ENCODE data around the gene PAX7. TPM values are rescaled to one million over a fixed set of nuclear protein-coding genes. Genes with fewer than 3 reads are reported as not detected.

The PAX7 gene
- total and polyA plus RNA-seq, 2 of the 4 experiments (the other 2 are of a cell fraction) = not detected

DNA sequence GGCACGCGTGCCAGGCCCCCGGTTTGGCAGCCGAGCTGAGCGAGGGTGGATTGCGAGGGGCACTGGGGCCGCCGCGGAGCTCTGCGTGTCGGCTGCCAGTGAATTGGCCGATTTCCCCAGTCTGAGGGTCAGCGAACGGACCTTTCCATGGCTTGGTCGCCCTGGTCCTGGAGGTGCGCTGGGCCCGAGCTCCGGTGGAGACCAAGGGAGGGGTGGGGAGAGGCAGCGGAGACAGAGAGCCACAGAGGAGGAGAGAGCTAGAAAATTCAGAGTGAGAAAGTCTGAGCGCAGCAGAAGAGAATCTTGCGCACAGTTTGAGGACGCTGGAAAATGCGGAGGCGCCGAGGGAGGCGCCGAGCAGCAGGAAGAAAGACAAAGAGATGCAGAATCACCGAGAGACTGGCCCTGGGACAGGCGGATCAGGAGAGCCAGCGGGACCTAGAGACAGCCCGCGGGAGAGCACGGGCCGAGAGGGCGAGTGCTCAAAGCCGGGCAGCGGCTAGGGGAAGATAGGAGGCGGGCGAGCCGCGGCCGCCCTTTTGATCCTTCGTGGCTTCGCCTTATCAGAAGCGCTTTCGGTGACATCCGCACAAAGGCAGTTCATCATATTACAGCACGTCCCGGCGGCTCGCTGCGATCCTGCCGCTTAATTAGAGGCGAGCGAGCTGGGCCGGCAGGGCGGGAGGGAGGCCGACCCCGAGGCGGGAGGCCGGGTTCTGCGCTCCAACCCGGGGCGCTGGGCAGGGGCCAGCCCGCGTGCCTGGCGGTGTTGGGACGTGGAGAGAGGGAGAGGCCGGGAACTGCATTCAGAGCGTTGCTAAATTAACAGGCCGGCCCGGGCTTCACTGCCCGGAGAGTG lies 12.7 kb downstream of the PAX7 start:
- Histone ChIP-seq H2AFZ (replicated peaks; ENCODE audit: low read length, poor library complexity) (no peak overlapping the region), H3K36me3 (ENCODE audit: control insufficient read depth, insufficient read depth, low read length) (no peaks in the 10 kb centered on the region), H3K56ac (ENCODE audit: extremely low read depth, insufficient read depth, low read length) (no peak overlapping the region), H4K8ac (ENCODE audit: low read depth in 2 of 2, low read length in 2 of 2) (no peak overlapping the region), H3K9me3 (ENCODE audit: control insufficient read depth, insufficient read depth, low read length) (no peaks in the 10 kb centered on the region), H3K9ac (ENCODE audit: low read depth, low read length) (no peak overlapping the region), H3K79me1 (ENCODE audit: low read depth in 1 of 2, low read length in 2 of 2) (no peaks in the 10 kb centered on the region), H4K91ac (ENCODE audit: insufficient read depth, low read depth, low read length) (no peak overlapping the region), H3K18ac (ENCODE audit: low read depth, low read length) (no peak overlapping the region), H2BK120ac (ENCODE audit: low read depth, low read length) (no peak overlapping the region), H3K14ac (replicated peaks; ENCODE audit: low read depth, low read length) (no peak overlapping the region), H2BK20ac (ENCODE audit: low read depth, low read length) (no peak overlapping the region), H3K23ac (ENCODE audit: low read depth, low read length) (no peak overlapping the region), H3K27me3 (ENCODE audit: control insufficient read depth, insufficient read depth, low read length) (peaks cover 88% of the 10 kb centered on the region), H4K20me1 (ENCODE audit: insufficient read depth, low read length) (no peaks in the 10 kb centered on the region), H3K4me2 (ENCODE audit: low read depth, low read length) (no peak overlapping the region), H2BK15ac (ENCODE audit: low read depth, low read length) (no peak overlapping the region), H4K5ac (ENCODE audit: low read depth, low read length) (no peak overlapping the region), H2AK5ac (ENCODE audit: low read depth, low read length) (no peak overlapping the region), H2AK9ac (replicated peaks; ENCODE audit: low read depth, low read length, poor library complexity) (no peak overlapping the region), H3K4me3 (ENCODE audit: insufficient read depth, low read depth, low read length) (no peak overlapping the region), H3K4ac (ENCODE audit: low read depth, low read length) (no peak overlapping the region), H2BK5ac (ENCODE audit: low read depth, low read length, poor library complexity, severe bottlenecking) (no peak overlapping the region), H3K27ac (ENCODE audit: insufficient read depth, low read length) (no peak overlapping the region), H3K4me1 (ENCODE audit: control insufficient read depth, insufficient read depth, low read length) (no peaks in the 10 kb centered on the region), H3K9me1 (ENCODE audit: insufficient read depth, low read length) (no peaks in the 10 kb centered on the region)
- in situ Hi-C loops (cut with MboI; ENCODE audit: low sequenced_read_pairs) (no loop called here), intact Hi-C loops (cut with micrococcal nuclease) (no loop called here), dilution Hi-C loops (cut with HindIII; ENCODE audit: low sequenced_read_pairs, unreplicated experiment) (no loop called here)
- ATAC-seq (ENCODE audit: low read depth) = 0 out of 2 replicates have a peak, but pooled peaks have one; percentile 14
- BruUV-seq (replicated peaks) = no TSS peak
- POLR2A ChIA-PET (ENCODE audit: unreplicated experiment) = no interaction called here
- WGBS, 2 experiments (ENCODE audit: extremely low coverage in 2 of 2, insufficient read length in 1 of 2) = 3% methylated on average over 27 of the region's 73 CpGs; no CpG with 5 or more reads in 1 of the 2 experiments
- DNase-seq = no peak
- CTCF ChIA-PET = no interaction called here
- TF ChIP-seq MAZ (IDR thresholded peaks at IDR 0.05; ENCODE audit: borderline replicate concordance, low read depth, low read length) = no peak
- TF ChIP-seq POLR2A (IDR thresholded peaks at IDR 0.05; ENCODE audit: low read depth, low read length) = no peak
- no peak for TF ChIP-seq MXI1 (IDR thresholded peaks at IDR 0.05; ENCODE audit: borderline replicate concordance, low read depth, low read length)
- no peak for TF ChIP-seq FOS (IDR thresholded peaks at IDR 0.05; ENCODE audit: low read depth, low read length)
- no peak for TF ChIP-seq CEBPB (IDR thresholded peaks at IDR 0.05; ENCODE audit: low read depth, low read length)
- TF ChIP-seq, protein P1, sequence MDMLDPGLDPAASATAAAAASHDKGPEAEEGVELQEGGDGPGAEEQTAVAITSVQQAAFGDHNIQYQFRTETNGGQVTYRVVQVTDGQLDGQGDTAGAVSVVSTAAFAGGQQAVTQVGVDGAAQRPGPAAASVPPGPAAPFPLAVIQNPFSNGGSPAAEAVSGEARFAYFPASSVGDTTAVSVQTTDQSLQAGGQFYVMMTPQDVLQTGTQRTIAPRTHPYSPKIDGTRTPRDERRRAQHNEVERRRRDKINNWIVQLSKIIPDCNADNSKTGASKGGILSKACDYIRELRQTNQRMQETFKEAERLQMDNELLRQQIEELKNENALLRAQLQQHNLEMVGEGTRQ (IDR thresholded peaks at IDR 0.05; ENCODE audit: low read depth, low read length) = no peak
- TF ChIP-seq RAD21 (IDR thresholded peaks at IDR 0.05; ENCODE audit: low read length) = no peak
- TF ChIP-seq BHLHE40 (IDR thresholded peaks at IDR 0.05; ENCODE audit: low read depth, low read length) = no peak
- no peak for TF ChIP-seq RCOR1 (IDR thresholded peaks at IDR 0.05; ENCODE audit: insufficient replicate concordance, low read length)
- no peak for TF ChIP-seq CHD1 (IDR thresholded peaks at IDR 0.05; ENCODE audit: low read depth, low read length)
- TF ChIP-seq, protein P2, sequence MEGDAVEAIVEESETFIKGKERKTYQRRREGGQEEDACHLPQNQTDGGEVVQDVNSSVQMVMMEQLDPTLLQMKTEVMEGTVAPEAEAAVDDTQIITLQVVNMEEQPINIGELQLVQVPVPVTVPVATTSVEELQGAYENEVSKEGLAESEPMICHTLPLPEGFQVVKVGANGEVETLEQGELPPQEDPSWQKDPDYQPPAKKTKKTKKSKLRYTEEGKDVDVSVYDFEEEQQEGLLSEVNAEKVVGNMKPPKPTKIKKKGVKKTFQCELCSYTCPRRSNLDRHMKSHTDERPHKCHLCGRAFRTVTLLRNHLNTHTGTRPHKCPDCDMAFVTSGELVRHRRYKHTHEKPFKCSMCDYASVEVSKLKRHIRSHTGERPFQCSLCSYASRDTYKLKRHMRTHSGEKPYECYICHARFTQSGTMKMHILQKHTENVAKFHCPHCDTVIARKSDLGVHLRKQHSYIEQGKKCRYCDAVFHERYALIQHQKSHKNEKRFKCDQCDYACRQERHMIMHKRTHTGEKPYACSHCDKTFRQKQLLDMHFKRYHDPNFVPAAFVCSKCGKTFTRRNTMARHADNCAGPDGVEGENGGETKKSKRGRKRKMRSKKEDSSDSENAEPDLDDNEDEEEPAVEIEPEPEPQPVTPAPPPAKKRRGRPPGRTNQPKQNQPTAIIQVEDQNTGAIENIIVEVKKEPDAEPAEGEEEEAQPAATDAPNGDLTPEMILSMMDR (conservative IDR thresholded peaks at IDR 0.05; ENCODE audit: low read depth, low read length) = no peak
- TF ChIP-seq, protein P3, sequence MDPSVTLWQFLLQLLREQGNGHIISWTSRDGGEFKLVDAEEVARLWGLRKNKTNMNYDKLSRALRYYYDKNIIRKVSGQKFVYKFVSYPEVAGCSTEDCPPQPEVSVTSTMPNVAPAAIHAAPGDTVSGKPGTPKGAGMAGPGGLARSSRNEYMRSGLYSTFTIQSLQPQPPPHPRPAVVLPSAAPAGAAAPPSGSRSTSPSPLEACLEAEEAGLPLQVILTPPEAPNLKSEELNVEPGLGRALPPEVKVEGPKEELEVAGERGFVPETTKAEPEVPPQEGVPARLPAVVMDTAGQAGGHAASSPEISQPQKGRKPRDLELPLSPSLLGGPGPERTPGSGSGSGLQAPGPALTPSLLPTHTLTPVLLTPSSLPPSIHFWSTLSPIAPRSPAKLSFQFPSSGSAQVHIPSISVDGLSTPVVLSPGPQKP (IDR thresholded peaks at IDR 0.05; ENCODE audit: borderline replicate concordance, low read depth, low read length) = no peak
- TF ChIP-seq SMC3 (IDR thresholded peaks at IDR 0.05; ENCODE audit: low read depth, low read length) = no peak
- TF ChIP-seq MAFK (IDR thresholded peaks at IDR 0.05; ENCODE audit: low read depth, low read length) = no peak
- TF ChIP-seq RFX5 (IDR thresholded peaks at IDR 0.05; ENCODE audit: low read depth, low read length) = no peak

Measured in IMR-90 (cell line).